Choroid plexus epithelial cell (primary cell): Measurements from ENCODE around the gene RBM19.

Source experiments
- DNase-seq: peaks from one replicate; pipeline ENCODE4 v3.0.0-alpha.2; 2010; ENCODE audit warnings: low read depth
- H3K4me3 ChIP-seq: 2 replicates; pipeline ENCODE4 v1.5.1; 2011; ENCODE audit warnings: low read depth, mild to moderate bottlenecking, control low read depth, low read length, moderate library complexity
- CTCF ChIP-seq: conservative IDR thresholded peaks from 2 replicates; pipeline ENCODE4 v1.5.1; 2011; ENCODE audit warnings: low read depth, mild to moderate bottlenecking, control low read depth, inconsistent platforms, low read length, moderate library complexity

Gene RBM19

GRCh38 chr12:113858841-113859386, 107.2 kb downstream of the RBM19 start:
- no peak for DNase-seq
- TF ChIP-seq CTCF = no peak
- no peak overlapping the region for H3K4me3 ChIP-seq

- DNase-seq = no peak
- no peak overlapping the region for H3K4me3 ChIP-seq
- TF ChIP-seq CTCF = no peak
These were observed 108.8 kb downstream of the RBM19 start for GRCh38 chr12:113857371-113857770.

GRCh38 chr12:113855998-113856397, 110.1 kb downstream of the RBM19 start:
- no peak for TF ChIP-seq CTCF
- DNase-seq = no peak

GRCh38 chr12:113854385-113855142, 111.6 kb downstream of the RBM19 start:
- no peak for TF ChIP-seq CTCF
- no peak overlapping the region for H3K4me3 ChIP-seq
- DNase-seq = no peak

More at GRCh38 chr12:113855998-113856397, 110.1 kb downstream of the RBM19 start:
- no peak overlapping the region for H3K4me3 ChIP-seq

GRCh38 chr12:113853491-113853890, 112.6 kb downstream of the RBM19 start:
- no peak for TF ChIP-seq CTCF
- DNase-seq = no peak
- no peak overlapping the region for H3K4me3 ChIP-seq

GRCh38 chr12:113852695-113853490, 113.2 kb downstream of the RBM19 start:
- no peak overlapping the region for H3K4me3 ChIP-seq
- DNase-seq = no peak
- no peak for TF ChIP-seq CTCF

GRCh38 chr12:113852264-113852663, 113.9 kb downstream of the RBM19 start:
- TF ChIP-seq CTCF = no peak
- H3K4me3 ChIP-seq = no peak overlapping the region
- no peak for DNase-seq
